HG03045 (cell line): ENCODE measurements around the gene TMEM109.
A peak's percentile ranks its signal among the peaks of the same experiment; 100 is the strongest.

Source experiments
- ATAC-seq: cut with Tn5 transposase; IDR thresholded peaks from one replicate; pipeline ENCODE4 v1.9.1; 2021; ENCODE audit warnings: mild to moderate bottlenecking, moderate library complexity; ENCODE audit not compliant: unreplicated experiment

The TMEM109 gene, protein sequence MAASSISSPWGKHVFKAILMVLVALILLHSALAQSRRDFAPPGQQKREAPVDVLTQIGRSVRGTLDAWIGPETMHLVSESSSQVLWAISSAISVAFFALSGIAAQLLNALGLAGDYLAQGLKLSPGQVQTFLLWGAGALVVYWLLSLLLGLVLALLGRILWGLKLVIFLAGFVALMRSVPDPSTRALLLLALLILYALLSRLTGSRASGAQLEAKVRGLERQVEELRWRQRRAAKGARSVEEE

DNA sequence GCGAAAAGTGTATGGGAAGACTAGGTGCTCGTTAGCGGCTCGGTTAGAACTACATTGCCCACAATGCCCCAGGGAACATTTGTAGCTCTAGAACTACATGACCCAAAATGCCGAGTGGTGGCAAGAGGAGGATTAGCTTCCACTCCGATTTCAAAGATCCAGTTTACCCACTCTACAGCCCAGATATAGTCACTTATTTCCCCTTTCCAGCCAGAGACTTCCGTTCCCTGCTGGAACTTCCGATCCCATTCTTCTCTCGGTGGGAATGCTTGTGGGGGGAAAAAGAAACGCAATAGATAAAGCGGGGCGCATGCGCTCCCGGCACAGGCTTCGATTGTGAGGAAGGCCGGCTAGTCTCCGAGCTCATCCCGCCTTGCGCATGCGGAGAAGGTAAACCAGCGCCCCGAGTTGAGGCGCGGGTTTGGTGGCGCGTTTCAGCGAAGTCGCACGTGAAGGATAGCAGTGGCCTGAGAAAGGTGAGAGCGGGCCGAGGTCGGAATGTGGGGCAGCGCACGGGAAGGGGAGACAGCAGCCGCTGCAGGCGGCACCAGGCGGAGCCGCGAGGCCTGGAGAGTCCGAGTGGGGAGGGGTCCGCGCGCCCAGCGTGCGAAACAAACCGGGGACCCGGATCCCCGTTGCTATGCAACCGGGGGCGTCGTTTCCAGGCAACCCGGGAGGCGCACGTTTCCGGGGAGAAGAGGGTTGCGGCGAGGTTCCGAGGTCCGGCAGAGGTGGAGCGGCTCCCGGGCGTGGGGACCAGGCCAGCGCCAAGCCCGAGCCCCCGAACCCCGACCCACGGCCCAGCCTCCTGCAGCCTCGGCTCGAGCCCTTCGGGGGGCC is at the start of gene TMEM109:
TMEM109 (plus strand) TSS at position 366 of the 840 bp plus-strand sequence. CDS start 5,536 bp downstream, outside the sequence.
- ATAC-seq, result peak; percentile 58

DNA sequence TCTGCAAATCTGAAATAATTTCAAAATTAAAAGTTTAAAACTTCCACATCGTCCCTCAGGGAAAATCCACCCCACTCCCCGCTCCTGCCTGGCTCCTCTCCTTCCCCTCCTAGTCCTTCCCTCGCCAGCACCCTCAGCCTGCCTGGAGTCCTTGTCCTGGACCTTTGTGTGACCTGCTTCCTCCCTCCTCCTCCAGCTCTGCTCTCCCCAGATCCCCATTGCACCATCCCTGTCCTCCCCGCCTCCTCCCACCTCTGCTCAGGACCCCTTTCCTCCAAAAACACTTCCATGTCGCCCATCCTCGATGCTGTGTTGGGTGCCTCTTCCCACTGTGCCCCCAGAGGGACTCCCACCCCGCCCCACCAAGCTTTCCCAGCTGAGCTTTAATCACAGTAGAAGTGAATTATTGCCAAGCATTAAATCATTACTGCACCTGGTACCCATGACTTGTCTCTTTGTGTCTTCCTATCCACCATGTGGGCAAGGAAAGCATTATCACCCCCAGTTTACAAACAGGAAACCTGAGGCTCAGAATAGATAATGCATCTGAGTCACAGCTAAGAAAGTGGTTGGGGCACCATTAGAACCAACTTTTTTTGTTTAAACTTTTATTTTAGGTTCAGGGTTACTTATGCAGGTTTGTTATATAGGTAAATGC is 49.0 kb upstream of the TMEM109 start:
- no peak for ATAC-seq

DNA sequence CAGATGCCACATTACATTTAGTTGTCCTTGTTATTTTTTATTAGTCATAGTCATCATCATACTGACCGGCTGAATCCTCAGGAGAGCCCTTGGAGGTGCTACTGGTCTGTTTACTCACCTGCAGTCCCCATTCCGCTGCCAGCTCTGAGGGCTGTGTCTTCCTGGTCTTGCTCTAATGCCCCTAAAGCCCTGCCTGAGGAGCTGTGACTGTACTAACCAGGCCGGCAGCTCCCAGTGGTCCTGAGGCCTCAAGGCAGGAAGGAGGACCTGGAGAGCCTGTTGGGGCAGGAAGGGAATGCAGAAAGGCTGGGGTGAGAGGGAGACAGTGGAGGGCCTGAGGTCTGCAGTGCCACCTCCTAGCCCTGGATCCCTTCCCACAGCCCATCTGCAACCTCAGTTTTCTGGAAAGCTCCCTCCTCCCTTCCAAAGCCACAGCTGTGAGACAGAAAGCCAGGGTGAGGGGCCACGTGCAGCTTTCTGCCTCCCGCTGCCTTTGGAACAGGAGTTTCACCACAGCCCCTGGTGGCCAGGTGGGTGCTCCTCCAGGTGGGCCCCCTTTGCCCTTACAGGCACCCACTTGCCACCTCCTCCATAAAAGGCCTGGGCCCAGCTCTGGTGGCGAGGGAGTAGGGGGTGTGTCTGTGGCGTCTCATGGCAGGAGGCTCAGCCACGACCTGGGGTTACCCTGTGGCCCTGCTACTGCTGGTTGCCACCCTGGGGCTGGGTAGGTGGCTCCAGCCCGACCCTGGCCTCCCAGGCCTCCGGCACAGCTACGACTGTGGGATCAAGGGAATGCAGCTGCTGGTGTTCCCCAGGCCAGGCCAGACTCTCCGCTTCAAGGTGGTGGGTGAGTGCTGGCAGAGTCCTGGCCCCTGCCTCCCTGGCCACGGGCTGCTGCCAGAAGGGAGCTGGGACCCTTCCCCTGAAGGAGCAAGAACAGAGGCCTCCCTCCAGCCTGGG is 46.8 kb upstream of the TMEM109 start, which contains the start of gene ZP1:
ZP1 (plus strand) TSS at position 632 of the 960 bp plus-strand sequence; CDS start at position 652, 20 bp downstream.
- no peak for ATAC-seq

DNA sequence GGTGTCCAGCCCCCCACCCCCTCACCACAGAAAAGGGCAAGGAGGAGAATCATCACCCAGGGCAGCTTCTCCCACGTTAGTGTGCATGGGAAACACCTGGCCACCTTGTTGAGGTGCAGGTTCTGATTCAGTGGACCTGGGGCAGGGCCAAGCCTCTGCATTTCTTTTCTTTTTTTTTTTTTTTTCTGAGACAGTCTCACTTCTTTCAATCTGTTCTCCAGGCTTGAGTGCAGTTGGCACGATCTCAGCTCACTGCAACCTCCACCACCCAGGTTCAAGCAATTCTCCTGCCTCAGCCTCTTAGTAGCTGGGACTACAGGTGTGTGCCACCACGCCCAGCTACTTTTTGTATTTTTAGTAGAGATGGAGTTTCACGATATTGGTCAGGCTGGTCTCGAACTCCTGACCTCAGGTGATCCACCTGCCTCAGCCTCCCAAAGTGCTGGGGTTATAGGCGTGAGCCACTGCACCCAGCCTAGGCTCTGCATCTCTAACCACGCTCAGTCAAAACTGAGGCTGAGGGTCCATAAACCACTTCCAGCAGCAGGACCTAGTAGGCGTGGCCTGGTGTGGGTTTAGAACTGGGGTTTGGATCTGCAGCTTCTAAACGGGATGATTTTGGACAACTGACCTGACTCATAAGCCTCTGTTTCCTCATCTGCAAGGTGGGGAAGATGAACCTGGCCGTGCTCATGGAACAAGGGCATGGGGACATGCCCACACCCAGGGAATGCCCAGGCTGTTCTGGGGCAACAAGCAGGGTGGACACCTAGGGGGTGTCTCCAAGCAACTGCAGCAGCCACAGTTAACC is 45.9 kb upstream of the TMEM109 start:
- ATAC-seq, result no peak

DNA sequence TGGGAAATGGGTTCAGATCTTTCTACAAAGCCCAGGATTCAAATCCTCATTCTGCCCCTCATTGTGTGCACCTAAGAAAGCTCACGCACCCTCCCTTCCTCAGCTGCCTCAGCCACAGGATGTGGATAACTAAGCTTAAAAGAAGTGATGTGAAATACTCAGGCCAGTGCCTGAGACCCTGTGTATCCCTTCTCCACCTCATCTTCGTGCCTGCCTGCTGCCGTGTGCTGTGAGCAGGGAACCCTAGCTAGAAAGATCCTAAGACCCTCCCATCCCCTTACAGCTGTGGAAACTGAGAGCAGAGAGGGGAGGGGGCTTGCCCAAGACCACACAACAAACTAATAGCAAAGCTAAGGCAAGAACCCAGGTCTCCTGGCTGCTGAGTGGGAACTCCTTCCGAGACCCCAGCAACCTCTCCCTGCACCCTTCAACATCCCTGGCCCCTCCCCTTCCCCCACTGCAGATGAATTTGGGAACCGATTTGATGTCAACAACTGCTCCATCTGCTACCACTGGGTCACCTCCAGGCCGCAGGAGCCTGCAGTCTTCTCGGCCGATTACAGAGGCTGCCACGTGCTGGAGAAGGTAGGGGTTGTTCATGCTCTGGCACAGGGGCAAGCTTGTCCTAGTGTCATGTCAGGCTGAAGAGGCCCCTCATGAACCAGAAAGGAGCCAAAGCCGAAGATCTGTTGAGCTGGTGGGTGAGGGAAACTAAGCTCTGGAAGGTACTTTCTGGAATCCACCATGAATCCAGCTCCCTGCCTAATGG is 45.1 kb upstream of the TMEM109 start:
- no peak for ATAC-seq

DNA sequence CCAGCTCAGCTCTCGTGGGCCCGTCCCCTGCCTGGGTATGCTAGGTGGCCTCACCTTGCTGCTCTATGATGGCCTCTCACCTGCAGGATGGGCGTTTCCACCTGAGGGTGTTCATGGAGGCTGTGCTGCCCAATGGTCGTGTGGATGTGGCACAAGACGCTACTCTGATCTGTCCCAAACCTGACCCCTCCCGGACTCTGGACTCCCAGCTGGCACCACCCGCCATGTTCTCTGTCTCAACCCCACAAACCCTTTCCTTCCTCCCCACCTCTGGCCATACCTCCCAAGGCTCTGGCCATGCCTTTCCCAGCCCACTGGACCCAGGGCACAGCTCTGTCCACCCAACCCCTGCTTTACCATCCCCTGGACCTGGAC is 44.5 kb upstream of the TMEM109 start:
- ATAC-seq, result no peak

DNA sequence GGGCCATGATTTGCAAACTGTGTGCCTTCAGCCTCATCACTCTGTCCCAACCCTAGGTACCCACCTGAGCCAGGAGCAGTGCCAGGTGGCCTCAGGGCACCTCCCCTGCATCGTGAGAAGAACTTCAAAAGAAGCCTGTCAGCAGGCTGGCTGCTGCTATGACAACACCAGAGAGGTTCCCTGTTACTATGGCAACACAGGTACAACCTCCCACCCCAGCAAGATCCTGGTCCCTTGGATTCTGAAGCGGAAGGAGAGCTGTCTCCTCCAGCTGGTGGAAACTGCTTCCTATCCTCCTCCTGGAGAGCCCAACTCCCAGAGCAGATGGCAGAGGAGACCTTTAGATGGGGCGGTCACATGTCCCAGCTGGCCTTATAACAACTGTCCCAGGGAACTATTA is 43.7 kb upstream of the TMEM109 start:
- no peak for ATAC-seq

DNA sequence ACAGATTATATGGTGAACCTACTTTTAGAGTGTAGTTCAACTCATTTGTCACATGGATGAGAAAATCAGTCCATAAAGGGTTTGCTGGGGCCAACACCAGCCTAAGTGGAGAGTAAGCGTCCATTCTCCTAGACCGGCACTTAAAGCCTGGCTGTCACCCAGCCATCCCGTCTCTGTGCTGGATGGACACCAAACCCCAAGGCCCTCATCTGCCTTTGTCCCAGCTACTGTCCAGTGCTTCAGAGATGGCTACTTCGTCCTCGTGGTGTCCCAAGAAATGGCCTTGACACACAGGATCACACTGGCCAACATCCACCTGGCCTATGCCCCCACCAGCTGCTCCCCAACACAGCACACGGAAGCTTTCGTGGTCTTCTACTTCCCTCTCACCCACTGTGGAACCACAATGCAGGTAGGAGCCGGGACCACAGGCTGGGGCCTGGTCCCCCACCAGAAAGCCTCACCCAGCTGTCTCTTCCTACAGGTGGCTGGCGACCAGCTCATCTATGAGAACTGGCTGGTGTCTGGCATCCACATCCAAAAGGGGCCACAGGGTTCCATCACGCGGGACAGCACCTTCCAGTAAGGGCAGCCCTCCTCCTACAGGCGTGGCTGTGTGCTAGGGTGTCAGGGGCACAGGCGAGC is 43.1 kb upstream of the TMEM109 start:
- ATAC-seq, result no peak

DNA sequence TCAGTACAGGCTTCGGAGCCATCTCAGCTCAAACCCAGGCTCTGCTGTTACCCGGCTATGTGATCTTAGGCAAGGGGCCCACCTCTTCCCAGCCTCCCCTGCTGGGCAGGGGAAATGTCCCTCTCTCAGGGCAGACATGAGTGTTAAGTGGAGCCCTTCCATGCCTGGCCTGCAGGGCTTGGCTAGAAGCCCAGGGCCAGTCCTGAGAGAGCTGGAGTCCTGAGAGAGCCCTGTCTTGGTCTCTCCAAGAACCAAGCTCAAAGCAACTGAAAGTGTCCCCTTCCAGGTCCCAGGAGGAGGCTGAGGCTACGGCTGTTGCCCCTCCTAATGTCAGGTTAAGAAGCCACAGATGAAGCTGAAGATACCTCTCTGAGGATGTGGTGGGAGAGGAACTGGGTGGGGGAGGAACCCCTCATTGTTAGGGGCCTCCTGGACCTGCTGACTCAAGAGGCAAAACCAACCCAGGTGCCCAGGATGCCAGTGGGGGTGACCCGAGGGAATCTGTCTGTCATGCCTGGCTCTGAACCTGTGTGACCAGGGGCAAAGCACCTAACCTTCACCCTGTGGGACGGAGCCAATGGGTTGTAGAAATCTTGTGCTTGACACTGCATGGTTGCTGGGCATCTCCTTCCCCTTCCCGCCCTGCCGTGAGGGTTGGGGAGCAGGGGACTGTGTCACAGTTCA is 42.4 kb upstream of the TMEM109 start:
- ATAC-seq, result no peak

DNA sequence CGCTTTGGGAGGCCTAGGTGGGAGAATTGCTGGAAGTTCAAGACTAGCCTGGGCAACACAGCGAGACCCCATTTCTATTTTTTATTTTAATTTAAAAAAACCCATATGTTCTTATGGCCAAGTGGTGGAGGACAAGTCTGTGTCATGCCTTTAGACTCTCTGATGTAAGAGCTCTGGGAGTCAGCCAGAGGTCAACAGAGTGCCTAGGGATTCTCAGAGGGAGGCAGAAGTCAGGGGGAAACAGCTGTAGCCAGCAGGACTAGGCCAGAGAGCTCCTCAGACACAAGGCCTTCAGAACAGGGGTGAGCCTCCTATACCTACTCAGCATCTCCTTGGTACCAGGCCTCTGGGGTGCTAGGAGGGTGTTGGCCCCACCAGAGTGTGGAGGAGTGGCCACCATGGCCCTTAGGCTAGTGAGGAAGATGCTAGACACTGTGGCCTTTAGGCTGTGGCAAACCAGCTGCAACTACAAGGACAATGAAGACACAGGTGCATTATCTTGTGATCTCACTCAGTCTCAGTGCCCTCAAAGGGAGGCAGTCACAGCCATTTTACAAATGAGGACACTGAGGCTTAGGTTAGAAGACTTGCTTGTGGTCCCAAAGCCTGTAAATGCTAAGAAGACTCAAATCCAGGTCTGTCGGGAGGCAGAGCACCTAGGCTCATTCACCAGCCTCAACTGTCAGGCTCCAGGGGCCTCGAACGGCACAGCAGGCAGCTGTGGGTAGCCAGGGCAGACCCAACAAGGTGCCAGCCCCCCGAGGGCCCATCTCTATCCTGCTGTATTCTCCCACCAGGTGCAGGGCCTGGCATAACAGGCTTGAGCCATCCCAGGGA is 41.6 kb upstream of the TMEM109 start:
- ATAC-seq, result no peak

DNA sequence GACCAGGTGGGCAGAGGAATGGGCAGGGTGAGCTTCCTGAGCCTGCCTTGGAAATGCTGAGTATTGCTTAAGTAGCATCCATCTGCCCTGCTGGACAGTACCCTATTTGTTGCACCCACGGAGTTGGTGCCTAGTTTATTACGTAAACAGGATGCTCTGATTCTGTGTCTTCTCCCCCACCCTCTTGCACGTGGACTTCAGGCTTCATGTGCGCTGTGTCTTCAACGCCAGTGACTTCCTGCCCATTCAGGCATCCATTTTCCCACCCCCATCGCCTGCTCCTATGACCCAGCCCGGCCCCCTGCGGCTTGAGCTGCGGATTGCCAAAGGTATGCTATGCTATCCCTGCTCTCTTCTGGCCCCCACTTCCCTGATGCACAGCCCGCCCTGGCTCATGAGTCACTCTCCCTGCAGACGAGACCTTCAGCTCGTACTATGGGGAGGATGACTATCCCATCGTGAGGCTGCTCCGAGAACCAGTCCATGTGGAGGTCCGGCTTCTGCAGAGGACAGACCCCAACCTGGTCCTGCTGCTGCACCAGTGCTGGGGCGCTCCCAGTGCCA is 40.9 kb upstream of the TMEM109 start:
- no peak for ATAC-seq

DNA sequence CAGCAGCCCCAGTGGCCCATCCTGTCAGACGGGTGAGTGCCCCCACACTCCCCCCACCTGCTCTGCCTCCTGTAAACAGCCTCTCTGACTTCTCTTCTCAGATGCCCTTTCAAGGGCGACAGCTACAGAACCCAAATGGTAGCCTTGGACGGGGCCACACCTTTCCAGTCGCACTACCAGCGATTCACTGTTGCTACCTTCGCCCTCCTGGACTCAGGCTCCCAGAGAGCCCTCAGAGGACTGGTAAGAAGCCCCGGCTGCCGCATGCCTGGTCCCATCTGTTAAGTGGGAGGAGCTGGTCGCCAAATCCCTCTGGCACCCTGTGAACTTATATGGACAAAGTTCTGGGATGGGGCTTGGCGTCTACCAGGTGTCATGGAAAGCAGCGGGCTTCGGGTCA is 40.4 kb upstream of the TMEM109 start:
- ATAC-seq, result no peak

DNA sequence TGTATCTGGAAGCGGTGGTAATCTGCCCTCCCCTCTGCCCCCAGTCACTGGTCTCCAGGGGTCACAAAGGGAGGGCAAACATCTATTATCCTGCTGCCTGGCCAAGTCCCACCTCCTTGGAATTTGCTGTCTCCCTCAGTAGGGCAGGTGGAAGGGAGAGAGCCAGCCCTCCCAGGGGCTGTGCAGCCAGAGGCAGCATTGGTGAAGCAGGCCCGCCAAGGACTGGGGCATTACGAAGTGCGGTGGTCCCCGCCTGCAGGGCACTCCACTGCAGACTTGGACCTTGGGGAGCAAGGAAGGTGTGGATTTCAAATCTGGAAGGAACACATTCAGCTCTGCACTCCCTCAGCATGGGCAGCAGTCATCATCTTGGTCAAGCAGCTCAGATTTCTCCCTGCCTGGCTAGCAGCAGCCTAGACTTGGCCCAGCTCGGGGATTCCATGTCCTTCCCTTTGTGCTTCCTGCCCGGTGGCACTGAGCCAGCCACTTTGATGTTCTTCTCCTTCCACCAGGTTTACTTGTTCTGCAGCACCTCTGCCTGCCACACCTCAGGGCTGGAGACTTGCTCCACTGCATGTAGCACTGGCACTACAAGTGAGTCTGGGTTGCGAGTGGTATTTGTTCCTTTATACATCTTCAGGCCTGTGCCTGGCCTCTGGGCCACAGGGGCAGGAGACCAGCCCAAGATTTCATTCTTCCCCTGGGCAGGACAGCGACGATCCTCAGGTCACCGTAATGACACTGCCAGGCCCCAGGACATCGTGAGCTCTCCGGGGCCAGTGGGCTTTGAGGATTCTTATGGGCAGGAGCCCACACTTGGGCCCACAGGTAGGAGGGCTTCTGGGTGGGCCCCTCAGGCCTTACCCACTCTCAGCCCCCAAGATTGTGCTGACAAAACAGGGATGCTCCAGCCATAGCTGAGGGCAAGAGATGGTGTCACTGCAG is 39.3 kb upstream of the TMEM109 start:
- ATAC-seq, result no peak

DNA sequence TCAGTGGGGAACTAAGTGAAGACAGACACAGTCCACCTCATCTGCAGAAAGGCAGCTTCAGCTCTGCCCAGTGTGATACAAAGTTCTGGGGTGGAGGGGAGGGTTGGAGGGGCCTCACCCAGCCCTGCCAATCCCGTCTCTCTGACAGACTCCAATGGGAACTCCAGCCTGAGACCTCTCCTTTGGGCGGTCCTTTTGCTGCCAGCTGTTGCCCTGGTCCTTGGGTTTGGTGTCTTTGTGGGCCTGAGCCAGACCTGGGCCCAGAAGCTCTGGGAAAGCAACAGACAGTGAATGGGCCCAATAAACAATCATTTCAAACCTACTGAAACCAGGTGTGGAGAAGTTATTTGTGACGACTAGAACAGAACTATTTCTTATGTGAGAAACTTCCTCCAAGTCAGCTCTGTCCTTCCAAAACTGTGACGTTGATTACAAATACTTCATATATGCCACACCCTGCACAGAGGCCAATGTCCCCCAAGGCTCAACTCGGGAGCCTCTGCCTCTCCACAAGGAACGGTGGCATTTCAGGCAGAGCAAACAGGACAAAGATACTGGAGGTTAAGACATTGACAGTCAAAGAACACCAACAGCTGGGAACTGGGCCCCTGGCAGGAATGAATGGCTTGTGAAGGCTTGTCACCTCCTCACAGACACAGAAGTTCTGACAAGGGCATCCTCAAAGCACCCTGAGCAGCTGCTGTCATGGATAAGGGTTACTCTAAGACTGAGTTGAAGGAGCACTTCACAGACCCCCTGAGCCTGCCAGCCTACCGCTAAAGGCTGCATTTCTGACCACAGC is 38.4 kb upstream of the TMEM109 start:
- ATAC-seq, result no peak

DNA sequence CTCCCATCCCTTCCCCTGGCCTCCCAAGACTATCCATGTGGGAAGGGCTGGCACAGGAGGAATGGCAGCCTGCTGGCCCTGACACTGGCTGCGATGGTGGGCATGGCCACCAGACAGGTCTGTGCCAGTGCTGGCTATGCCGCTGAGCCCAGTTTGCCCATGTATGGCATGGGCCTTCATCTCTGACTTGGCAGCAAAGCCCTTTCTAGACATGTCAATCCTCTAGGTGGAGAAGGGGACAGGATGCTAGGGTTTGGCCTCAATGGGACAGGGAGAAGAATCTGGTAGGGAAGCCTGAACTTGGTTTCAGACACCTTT is 37.8 kb upstream of the TMEM109 start:
- no peak for ATAC-seq
